MM.1S (cell line): ENCODE data around the gene IQCM.

Experiments used
- DNase-seq: peaks from one replicate; pipeline ENCODE4 v3.0.0-alpha.2; 2015
- H2AFZ ChIP-seq: fragments of 300-600 bp; sonication (generic); 2 replicates; pipeline ENCODE4 v1.6.0; 2016; ENCODE audit warnings: antibody characterized with exemption, low read length
- H3F3A ChIP-seq: fragments of 300-600 bp; sonication (generic); 2 replicates; pipeline ENCODE4 v1.6.1; 2016; ENCODE audit warnings: mild to moderate bottlenecking, antibody characterized with exemption, low read length, moderate library complexity, mixed read lengths; ENCODE audit not compliant: insufficient read depth
- H3K27ac ChIP-seq: fragments of 300-600 bp; sonication (generic); 2 replicates; pipeline ENCODE4 v1.5.1; 2016; ENCODE audit warnings: mild to moderate bottlenecking, low read length
- H3K27me3 ChIP-seq: fragments of 300-600 bp; sonication (generic); replicated peaks from 2 replicates; pipeline ENCODE4 v1.6.0; 2016; ENCODE audit warnings: low read length; ENCODE audit not compliant: insufficient read depth
- H3K36me3 ChIP-seq: fragments of 300-600 bp; sonication (generic); replicated peaks from 2 replicates; pipeline ENCODE4 v1.6.1; 2016; ENCODE audit warnings: mild to moderate bottlenecking, low read length, mixed read lengths; ENCODE audit not compliant: insufficient read depth
- H3K4me1 ChIP-seq: fragments of 300-600 bp; sonication (generic); 2 replicates; pipeline ENCODE4 v1.6.1; 2016; ENCODE audit warnings: low read length, mixed read lengths
- H3K4me2 ChIP-seq: fragments of 300-600 bp; sonication (generic); 2 replicates; pipeline ENCODE4 v1.6.0; 2016; ENCODE audit warnings: low read depth, low read length
- H3K4me3 ChIP-seq: fragments of 300-600 bp; sonication (generic); 2 replicates; pipeline ENCODE4 v1.5.1; 2016; ENCODE audit warnings: low read length, mixed read lengths
- H3K79me2 ChIP-seq: fragments of 300-600 bp; sonication (generic); 2 replicates; pipeline ENCODE4 v1.6.1; 2016; ENCODE audit warnings: mixed run types, low read length, mixed read lengths
- H3K9ac ChIP-seq: fragments of 300-600 bp; sonication (generic); 2 replicates; pipeline ENCODE4 v1.6.1; 2016; ENCODE audit warnings: low read length, mixed read lengths
- H3K9me2 ChIP-seq: fragments of 300-600 bp; sonication (generic); replicated peaks from 2 replicates; pipeline ENCODE4 v1.6.1; 2016; ENCODE audit warnings: mild to moderate bottlenecking, low read length, mixed read lengths; ENCODE audit not compliant: insufficient read depth
- H3K9me3 ChIP-seq: fragments of 300-600 bp; sonication (generic); replicated peaks from 2 replicates; pipeline ENCODE4 v1.6.1; 2016; ENCODE audit warnings: mild to moderate bottlenecking, low read length, mixed read lengths; ENCODE audit not compliant: insufficient read depth
- H4K20me1 ChIP-seq: fragments of 300-600 bp; sonication (generic); 2 replicates; pipeline ENCODE4 v1.6.1; 2016; ENCODE audit warnings: mild to moderate bottlenecking, low read length, moderate library complexity, mixed read lengths; ENCODE audit not compliant: insufficient read depth
- EZH2 ChIP-seq: fragments of 300-600 bp; sonication (generic); optimal IDR thresholded peaks from 2 replicates; pipeline ENCODE3; 2017; ENCODE audit warnings: low read depth, mild to moderate bottlenecking, antibody characterized with exemption, low read length, mixed read lengths
- EZH2phosphoT487 ChIP-seq: fragments of 300-600 bp; sonication (generic); IDR thresholded peaks from 2 replicates; pipeline ENCODE4 v1.6.1; 2018; ENCODE audit warnings: antibody characterized with exemption, low read length
- TF ChIP-seq, protein P1 (sequence below): fragments of 300-600 bp; sonication (generic); IDR thresholded peaks from 2 replicates; pipeline ENCODE4 v1.5.1; 2016; ENCODE audit warnings: antibody characterized with exemption, low read length, mixed read lengths

The IQCM gene

DNA sequence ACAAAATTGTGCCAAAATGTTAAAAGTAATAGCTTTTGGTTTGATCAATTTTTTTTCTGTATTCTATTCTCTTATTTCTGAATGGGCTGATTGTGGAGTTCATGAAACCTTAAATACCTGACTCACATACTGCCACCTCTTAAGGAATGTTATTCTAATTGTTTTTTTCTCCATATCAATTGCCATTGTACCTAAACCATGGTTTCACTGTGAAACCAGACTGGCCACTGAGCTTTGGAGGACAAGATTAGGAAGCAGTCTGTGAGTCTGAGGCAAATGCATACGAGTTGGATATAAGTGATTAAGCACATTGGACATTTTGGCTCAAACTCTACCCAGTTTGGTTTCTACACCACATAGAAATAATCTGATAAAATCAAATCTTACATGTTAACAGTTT is 184.0 kb downstream of the IQCM start:
- no peaks in the 10 kb centered on the region for H3K4me1 ChIP-seq
- H3K27ac ChIP-seq = no peak overlapping the region
- H3K9me3 ChIP-seq = no peaks in the 10 kb centered on the region
- no peak for TF ChIP-seq EZH2
- no peak for TF ChIP-seq EZH2phosphoT487
- TF ChIP-seq, protein P1, sequence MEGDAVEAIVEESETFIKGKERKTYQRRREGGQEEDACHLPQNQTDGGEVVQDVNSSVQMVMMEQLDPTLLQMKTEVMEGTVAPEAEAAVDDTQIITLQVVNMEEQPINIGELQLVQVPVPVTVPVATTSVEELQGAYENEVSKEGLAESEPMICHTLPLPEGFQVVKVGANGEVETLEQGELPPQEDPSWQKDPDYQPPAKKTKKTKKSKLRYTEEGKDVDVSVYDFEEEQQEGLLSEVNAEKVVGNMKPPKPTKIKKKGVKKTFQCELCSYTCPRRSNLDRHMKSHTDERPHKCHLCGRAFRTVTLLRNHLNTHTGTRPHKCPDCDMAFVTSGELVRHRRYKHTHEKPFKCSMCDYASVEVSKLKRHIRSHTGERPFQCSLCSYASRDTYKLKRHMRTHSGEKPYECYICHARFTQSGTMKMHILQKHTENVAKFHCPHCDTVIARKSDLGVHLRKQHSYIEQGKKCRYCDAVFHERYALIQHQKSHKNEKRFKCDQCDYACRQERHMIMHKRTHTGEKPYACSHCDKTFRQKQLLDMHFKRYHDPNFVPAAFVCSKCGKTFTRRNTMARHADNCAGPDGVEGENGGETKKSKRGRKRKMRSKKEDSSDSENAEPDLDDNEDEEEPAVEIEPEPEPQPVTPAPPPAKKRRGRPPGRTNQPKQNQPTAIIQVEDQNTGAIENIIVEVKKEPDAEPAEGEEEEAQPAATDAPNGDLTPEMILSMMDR = no peak
- no peaks in the 10 kb centered on the region for H3K9me2 ChIP-seq
- no peaks in the 10 kb centered on the region for H3F3A ChIP-seq
- H3K27me3 ChIP-seq = no peaks in the 10 kb centered on the region
- no peak for DNase-seq
- no peaks in the 10 kb centered on the region for H3K36me3 ChIP-seq
- H3K4me3 ChIP-seq = no peak overlapping the region
- no peak overlapping the region for H3K9ac ChIP-seq
- H2AFZ ChIP-seq = no peak overlapping the region
- no peak overlapping the region for H3K4me2 ChIP-seq
- H3K79me2 ChIP-seq = no peaks in the 10 kb centered on the region
- H4K20me1 ChIP-seq = no peaks in the 10 kb centered on the region

DNA sequence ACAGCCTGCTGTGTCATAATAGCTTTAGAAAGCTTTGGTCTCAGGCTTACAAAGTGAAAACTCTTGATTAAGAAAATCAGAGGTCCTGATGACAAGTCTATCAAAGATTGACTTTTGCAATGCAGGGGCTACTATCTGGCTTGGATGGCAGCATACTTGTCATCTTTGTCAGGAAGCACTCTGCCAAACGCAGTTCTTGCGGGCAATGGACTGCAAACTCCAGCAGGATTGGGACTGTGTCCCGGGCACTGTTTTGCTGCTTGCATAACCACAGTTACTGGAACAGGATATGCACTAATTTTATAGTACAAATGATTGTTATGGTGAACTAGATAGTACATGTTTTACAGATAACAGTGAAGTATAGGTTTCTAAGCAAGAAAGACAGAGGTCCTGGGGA is 185.6 kb downstream of the IQCM start:
- Histone ChIP-seq H3K27me3 (no peaks in the 10 kb centered on the region), H4K20me1 (no peaks in the 10 kb centered on the region), H3K36me3 (no peaks in the 10 kb centered on the region), H3K4me2 (no peak overlapping the region), H3K9ac (no peak overlapping the region), H3K79me2 (no peaks in the 10 kb centered on the region), H3K4me3 (no peak overlapping the region), H3K9me2 (no peaks in the 10 kb centered on the region), H3F3A (no peaks in the 10 kb centered on the region), H2AFZ (no peak overlapping the region), H3K27ac (no peak overlapping the region), H3K4me1 (no peaks in the 10 kb centered on the region), H3K9me3 (no peaks in the 10 kb centered on the region)
- no peak for DNase-seq
- TF ChIP-seq, protein P1 = no peak
- TF ChIP-seq EZH2 (no peak), EZH2phosphoT487 (no peak)

DNA sequence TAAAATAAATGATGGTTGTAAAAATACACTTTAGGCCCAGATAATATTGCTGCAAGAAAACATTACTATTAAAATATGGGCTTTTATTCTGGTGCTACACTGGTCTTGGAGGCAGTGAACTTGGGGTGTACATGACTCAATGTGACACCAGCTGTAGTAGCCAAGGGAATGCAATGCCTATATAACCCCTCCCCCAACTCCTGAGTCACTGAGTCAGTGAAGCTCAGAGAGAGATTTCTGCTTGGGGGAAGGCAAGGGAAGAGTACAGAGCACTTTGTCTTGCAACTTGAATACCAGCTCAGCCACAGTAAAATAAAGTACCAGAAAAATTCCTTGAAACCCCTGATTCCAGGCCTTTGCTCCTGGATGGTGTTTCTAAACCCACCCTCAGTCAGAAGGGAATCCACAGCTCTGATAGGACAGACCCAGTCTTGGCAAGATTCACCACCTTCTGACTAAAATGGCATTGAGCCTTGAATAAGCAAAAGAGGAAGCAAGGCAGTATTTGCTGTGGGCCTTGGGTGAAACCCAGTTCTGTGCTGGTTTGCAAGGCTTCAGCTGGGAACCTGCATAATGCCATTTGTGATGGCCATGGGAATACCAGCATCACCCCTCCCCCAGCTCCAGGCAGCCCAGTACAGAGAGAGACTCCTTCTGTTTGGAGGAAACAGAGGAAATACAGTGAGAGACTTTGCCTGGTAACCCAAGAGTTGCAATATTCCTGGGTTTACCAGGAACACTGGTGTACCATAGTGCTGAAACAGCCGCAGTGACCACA is 209.9 kb downstream of the IQCM start:
- Histone ChIP-seq H3K9me3 (no peaks in the 10 kb centered on the region), H4K20me1 (no peaks in the 10 kb centered on the region), H3K27ac (no peak overlapping the region), H3K4me3 (no peak overlapping the region), H3K27me3 (no peaks in the 10 kb centered on the region), H3K4me1 (no peaks in the 10 kb centered on the region), H3K36me3 (no peaks in the 10 kb centered on the region), H3K4me2 (no peak overlapping the region), H3K9ac (no peak overlapping the region), H3K79me2 (no peaks in the 10 kb centered on the region), H3K9me2 (no peaks in the 10 kb centered on the region), H3F3A (no peaks in the 10 kb centered on the region), H2AFZ (no peak overlapping the region)
- no peak for DNase-seq
- TF ChIP-seq EZH2 (no peak), EZH2phosphoT487 (no peak)
- TF ChIP-seq, protein P1 = no peak
